PC-3 (cell line): Measurements from ENCODE around the gene CRB1. TPM values are rescaled to one million over a fixed set of nuclear protein-coding genes. Genes with fewer than 3 reads are reported as not detected.

Experiments
- ATAC-seq: fragments of 200-7000 bp; cut with Tn5 transposase; 2 replicates; pipeline ENCODE4 v1.9.1; 2020; ENCODE audit warnings: mild to moderate bottlenecking, moderate library complexity
- BruUV-seq: library from RNA; stranded (reverse); fragments of 400-500 nt; replicated peaks from 2 replicates; lab custom pipeline; 2021; lab: Mats Ljungman, UMichigan
- CTCF ChIA-PET: fragments of 300-600 bp; sonication (Branson Sonifier 250); formaldehyde crosslinking; loops from one replicate; lab custom pipeline; 2022; ENCODE audit warnings: antibody characterized with exemption; lab: Charles Lee
- POLR2A ChIA-PET: fragments of 300-600 bp; sonication (Branson Sonifier 250); formaldehyde crosslinking; loops from one replicate; lab custom pipeline; 2022; ENCODE audit warnings: antibody characterized with exemption; ENCODE audit not compliant: unreplicated experiment; lab: Charles Lee
- DNase-seq: peaks from one replicate; pipeline ENCODE4 v3.0.0-alpha.2; 2015
- H2AFZ ChIP-seq: fragments of 300-600 bp; sonication (generic); 2 replicates; pipeline ENCODE4 v1.6.0; 2016; ENCODE audit warnings: antibody characterized with exemption, low read length
- H3F3A ChIP-seq: fragments of 300-600 bp; sonication (generic); one replicate; pipeline ENCODE4 v1.6.0; 2017; ENCODE audit warnings: antibody characterized with exemption, low read length, control low read depth, mild to moderate bottlenecking; ENCODE audit not compliant: unreplicated experiment
- H3K27ac ChIP-seq: fragments of 300-600 bp; sonication (generic); 2 replicates; pipeline ENCODE4 v1.5.1; 2016; ENCODE audit warnings: mild to moderate bottlenecking, low read length
- H3K27me3 ChIP-seq: fragments of 300-600 bp; sonication (generic); 2 replicates; pipeline ENCODE4 v1.6.1; 2016; ENCODE audit warnings: low read length, mixed read lengths
- H3K36me3 ChIP-seq: fragments of 300-600 bp; sonication (generic); 2 replicates; pipeline ENCODE4 v1.6.1; 2016; ENCODE audit warnings: low read depth, mixed run types, low read length, mixed read lengths
- H3K4me1 ChIP-seq: fragments of 300-600 bp; sonication (generic); 2 replicates; pipeline ENCODE4 v1.5.1; 2016; ENCODE audit warnings: low read length; ENCODE audit not compliant: insufficient read depth
- H3K4me2 ChIP-seq: fragments of 300-600 bp; sonication (generic); 2 replicates; pipeline ENCODE4 v1.6.0; 2016; ENCODE audit warnings: low read length
- H3K4me3 ChIP-seq: fragments of 300-600 bp; sonication (generic); 2 replicates; pipeline ENCODE4 v1.5.1; 2016; ENCODE audit warnings: mild to moderate bottlenecking, low read length, mixed read lengths
- H3K79me2 ChIP-seq: fragments of 300-600 bp; sonication (generic); 2 replicates; pipeline ENCODE4 v1.6.1; 2017; ENCODE audit warnings: low read length, mixed read lengths
- H3K9ac ChIP-seq: fragments of 300-600 bp; sonication (generic); 2 replicates; pipeline ENCODE4 v1.6.0; 2016; ENCODE audit warnings: mild to moderate bottlenecking, low read length
- H3K9me2 ChIP-seq: fragments of 300-600 bp; sonication (generic); replicated peaks from 2 replicates; pipeline ENCODE4 v1.6.1; 2016; ENCODE audit warnings: mixed run types, low read length, mixed read lengths
- H3K9me3 ChIP-seq: fragments of 300-600 bp; sonication (generic); 2 replicates; pipeline ENCODE4 v1.6.1; 2016; ENCODE audit warnings: low read length, mixed read lengths
- H4K20me1 ChIP-seq: fragments of 300-600 bp; sonication (generic); 2 replicates; pipeline ENCODE4 v1.6.1; 2016; ENCODE audit warnings: low read length, mixed read lengths
- CTCF ChIP-seq: fragments of 300-600 bp; sonication (generic); conservative IDR thresholded peaks from 2 replicates; pipeline ENCODE4 v1.5.1; 2017; ENCODE audit warnings: antibody characterized with exemption, low read depth, mild to moderate bottlenecking, low read length
- EZH2 ChIP-seq: fragments of 300-600 bp; sonication (generic); IDR thresholded peaks from one replicate; pipeline ENCODE4 v1.6.1; 2017; ENCODE audit warnings: antibody characterized with exemption, mild to moderate bottlenecking, low read length; ENCODE audit not compliant: unreplicated experiment
- EZH2phosphoT487 ChIP-seq: fragments of 300-600 bp; sonication (generic); IDR thresholded peaks from 2 replicates; pipeline ENCODE4 v1.6.1; 2018; ENCODE audit warnings: mild to moderate bottlenecking, antibody characterized with exemption, low read length, borderline replicate concordance
- intact Hi-C: fragments of 100-400 bp; cut with micrococcal nuclease; formaldehyde crosslinking; loops from 2 replicates; pipeline ENCODE4 v1.9.0; 2023
- total RNA-seq: library from RNA; depleted of rRNA; stranded (reverse); fragments of >200 nt; gene quantifications from 2 replicates; pipeline ENCODE4 v1.2.3, GENCODE V29; 2014

The CRB1 gene
- total RNA-seq, 1 experiment from 2014 or later, result 0.07 TPM

GRCh38 chr1:197319631-197320030, 51.6 kb downstream of the CRB1 start:
- H2AFZ ChIP-seq, result no peak overlapping the region
- H3F3A ChIP-seq, result no peaks in the 10 kb centered on the region
- ATAC-seq, result no peak
- ChIA-PET POLR2A (no interaction called here), CTCF (no interaction called here)
- H3K4me2 ChIP-seq, result no peak overlapping the region
- no peaks in the 10 kb centered on the region for H4K20me1 ChIP-seq
- H3K9me3 ChIP-seq, result no peaks in the 10 kb centered on the region
- no peaks in the 10 kb centered on the region for H3K79me2 ChIP-seq
- no peak overlapping the region for H3K4me3 ChIP-seq
- no peak for DNase-seq
- no peaks in the 10 kb centered on the region for H3K9me2 ChIP-seq
- no peak overlapping the region for H3K27ac ChIP-seq
- TF ChIP-seq EZH2 (no peak), EZH2phosphoT487 (no peak), CTCF (no peak)
- no peak overlapping the region for H3K9ac ChIP-seq
- no peaks in the 10 kb centered on the region for H3K27me3 ChIP-seq
- H3K36me3 ChIP-seq, result no peaks in the 10 kb centered on the region
- H3K4me1 ChIP-seq, result peaks cover 14% of the 10 kb centered on the region
- intact Hi-C loops, result no loop called here
- no TSS peak for BruUV-seq

- peaks cover 14% of the 10 kb centered on the region for H3K4me1 ChIP-seq
- peak overlapping the region; percentile 20; the same call in 1 of the 2 replicates for H2AFZ ChIP-seq
- no peaks in the 10 kb centered on the region for H3K9me2 ChIP-seq
- no peak overlapping the region for H3K4me2 ChIP-seq
- POLR2A ChIA-PET, result no interaction called here
- H4K20me1 ChIP-seq, result no peaks in the 10 kb centered on the region
- H3K36me3 ChIP-seq, result no peaks in the 10 kb centered on the region
- no peaks in the 10 kb centered on the region for H3F3A ChIP-seq
- intact Hi-C loops, result no loop called here
- CTCF ChIA-PET, result interaction anchor here (1.0 kb wide), 1 partner anchor 97 kb away, joined by 9 read pairs; no protein-coding TSS in a partner anchor
- peak; percentile 96 for ATAC-seq
- H3K27ac ChIP-seq, result peak overlapping the region; percentile 94
- no peaks in the 10 kb centered on the region for H3K9me3 ChIP-seq
- peak; percentile 87 for DNase-seq
- peak overlapping the region; percentile 39 for H3K9ac ChIP-seq
- BruUV-seq, result no TSS peak
- H3K27me3 ChIP-seq, result no peaks in the 10 kb centered on the region
- no peaks in the 10 kb centered on the region for H3K79me2 ChIP-seq
- H3K4me3 ChIP-seq, result no peak overlapping the region
- TF ChIP-seq EZH2phosphoT487 (no peak), EZH2 (no peak), CTCF (no peak)
Observed at GRCh38 chr1:197320991-197321531, 53.0 kb downstream of the CRB1 start.

- ATAC-seq, result no peak; the same call in 1 of the 2 replicates
- intact Hi-C loops, result no loop called here
- Histone ChIP-seq H3K9me3 (no peaks in the 10 kb centered on the region), H3F3A (no peaks in the 10 kb centered on the region), H3K36me3 (no peaks in the 10 kb centered on the region), H3K79me2 (no peaks in the 10 kb centered on the region), H3K27me3 (no peaks in the 10 kb centered on the region), H4K20me1 (no peaks in the 10 kb centered on the region), H3K9ac (peak overlapping the region; percentile 55), H3K4me1 (peaks cover 14% of the 10 kb centered on the region), H3K4me2 (peak overlapping the region; percentile 68), H3K9me2 (no peaks in the 10 kb centered on the region), H3K27ac (peak overlapping the region; percentile 94), H2AFZ (no peak overlapping the region), H3K4me3 (0 out of 2 replicates have a peak overlapping the region, but pooled peaks have one; percentile 13)
- no TSS peak for BruUV-seq
- POLR2A ChIA-PET, result no interaction called here
- TF ChIP-seq CTCF, result no peak
- TF ChIP-seq EZH2phosphoT487, result no peak
- TF ChIP-seq EZH2, result no peak
- DNase-seq, result no peak
- CTCF ChIA-PET, result no interaction called here
Observed at GRCh38 chr1:197321811-197322210, 53.8 kb downstream of the CRB1 start.
